ENCODE results near the gene ASTL.

GRCh38 chr2:96114546-96114902, 23.8 kb downstream of the ASTL start:
- no peak for TF ChIP-seq CTCF (IDR thresholded peaks at IDR 0.05; ENCODE audit: extremely low read depth in 1 of 2, insufficient read depth in 1 of 2, low read depth in 1 of 2, low read length in 2 of 2)
- TF ChIP-seq POLR2A (IDR thresholded peaks at IDR 0.05; ENCODE audit: low read depth, low read length) = no peak
- no peak for TF ChIP-seq EZH2 (IDR thresholded peaks at IDR 0.05; ENCODE audit: borderline replicate concordance, low read depth, low read length, severe bottlenecking)
- no peak for TF ChIP-seq POLR2AphosphoS5 (IDR thresholded peaks at IDR 0.05; ENCODE audit: insufficient read depth, low read depth, low read length)
- TF ChIP-seq, protein P1, sequence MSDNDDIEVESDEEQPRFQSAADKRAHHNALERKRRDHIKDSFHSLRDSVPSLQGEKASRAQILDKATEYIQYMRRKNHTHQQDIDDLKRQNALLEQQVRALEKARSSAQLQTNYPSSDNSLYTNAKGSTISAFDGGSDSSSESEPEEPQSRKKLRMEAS (IDR thresholded peaks at IDR 0.05; ENCODE audit: insufficient read depth, insufficient read length) = no peak
- no peak for TF ChIP-seq JUN (IDR thresholded peaks at IDR 0.05; ENCODE audit: borderline replicate concordance, insufficient read depth, insufficient read length, low read depth)

Measured in endothelial cell of umbilical vein (primary cell).